Measurements from ENCODE around the gene ARL4A.

ARL4A gene

GRCh38 chr7:12727455-12728191 lies 40.2 kb downstream of the ARL4A start:
- DNase-seq: no peak

- no peak for DNase-seq
Observed at GRCh38 chr7:12728192-12728538, 40.7 kb downstream of the ARL4A start.

GRCh38 chr7:12729112-12729511 lies 41.7 kb downstream of the ARL4A start:
- no peak for DNase-seq

GRCh38 chr7:12730523-12730922 lies 43.1 kb downstream of the ARL4A start:
- no peak for DNase-seq

GRCh38 chr7:12731214-12731656 lies 43.8 kb downstream of the ARL4A start:
- DNase-seq: no peak

GRCh38 chr7:12731775-12732174 lies 44.3 kb downstream of the ARL4A start:
- no peak for DNase-seq

- no peak for DNase-seq
Observed at GRCh38 chr7:12732428-12732827, 45.0 kb downstream of the ARL4A start.

- no peak for DNase-seq
Observed at GRCh38 chr7:12735923-12736322, 48.5 kb downstream of the ARL4A start.

GRCh38 chr7:12737373-12737772 lies 49.9 kb downstream of the ARL4A start:
- no peak for DNase-seq

GRCh38 chr7:12737836-12738235 lies 50.4 kb downstream of the ARL4A start:
- DNase-seq: no peak

GRCh38 chr7:12738665-12739064 lies 51.2 kb downstream of the ARL4A start:
- DNase-seq: no peak

Measured in activated CD8-positive, alpha-beta memory T cell treated with anti-CD3 and anti-CD28 coated beads for 24 hours (primary cell).